ENCODE results near the gene BTBD2. TPM values are rescaled to one million over a fixed set of nuclear protein-coding genes. Genes with fewer than 3 reads are reported as not detected.
A peak's percentile ranks its signal among the peaks of the same experiment; 100 is the strongest.

BTBD2 gene
- total and polyA plus RNA-seq, 4 donors: 7.4 to 25.1 (median 20.2) TPM

- Histone ChIP-seq H3K27me3 (ENCODE audit: control insufficient read depth in 4 of 4, insufficient read depth in 4 of 4, low read length in 3 of 4) (no peaks in the 10 kb centered on the region), H3K4me3 (ENCODE audit: low read depth in 1 of 3, low read length in 3 of 3) (peak overlapping the region in 1 of 3 donors; percentile 7), H3K9me3 (ENCODE audit: control insufficient read depth in 4 of 4, low read length in 3 of 4) (no peaks in the 10 kb centered on the region), H3K9ac (ENCODE audit: low read depth in 1 of 2, low read length in 2 of 2) (peak overlapping the region in 1 of 2 donors; percentile 87), H3K4me1 (ENCODE audit: control insufficient read depth in 4 of 4, insufficient read depth in 4 of 4, low read length in 3 of 4) (peaks cover 11 to 44% (median 26%) of the 10 kb centered on the region in 4 donors), H3K27ac (ENCODE audit: low read depth in 1 of 2, low read length in 2 of 2) (peak overlapping the region; percentile 89 to 99), H3K36me3 (ENCODE audit: control insufficient read depth in 4 of 4, insufficient read depth in 3 of 4, low read depth in 1 of 4, low read length in 3 of 4) (no peaks in the 10 kb centered on the region)
- TF ChIP-seq GABPA (IDR thresholded peaks at IDR 0.05 in 1 of 2, conservative IDR thresholded peaks at IDR 0.05 in 1 of 2) (no peak), RXRA (IDR thresholded peaks at IDR 0.05) (no peak), FOXA2 (IDR thresholded peaks at IDR 0.05) (no peak), ZBTB33 (IDR thresholded peaks at IDR 0.05) (no peak), CTCF (IDR thresholded peaks at IDR 0.05; ENCODE audit: low read depth, low read length, missing input control) (no peak), REST (IDR thresholded peaks at IDR 0.05) (no peak), YY1 (IDR thresholded peaks at IDR 0.05) (no peak), SP1 (IDR thresholded peaks at IDR 0.05) (no peak), ATF3 (IDR thresholded peaks at IDR 0.05) (no peak), JUND (IDR thresholded peaks at IDR 0.05) (no peak), HNF4G (IDR thresholded peaks at IDR 0.05) (no peak), HNF4A (conservative IDR thresholded peaks at IDR 0.05) (no peak)
- no peak for DNase-seq (ENCODE audit: low spot score)
- 84% methylated on average over 27 of the region's 27 CpGs for WGBS
Observed at GRCh38 chr19:2058570-2059421, 43.3 kb upstream of the BTBD2 start.

All from liver (tissue), 9 donors.